Choroid plexus epithelial cell (primary cell): Measurements from ENCODE around the gene ESPN.
A peak's percentile ranks its signal among the peaks of the same experiment; 100 is the strongest.
"Not testable (repeated sequence)": the region's sequence is repeated elsewhere in the genome, so short reads cannot be mapped to it uniquely, and the experiment has no call there.

Source experiments
- DNase-seq: peaks from one replicate; pipeline ENCODE4 v3.0.0-alpha.2; 2010; ENCODE audit warnings: low read depth
- H3K4me3 ChIP-seq: 2 replicates; pipeline ENCODE4 v1.5.1; 2011; ENCODE audit warnings: low read depth, mild to moderate bottlenecking, control low read depth, low read length, moderate library complexity
- CTCF ChIP-seq: conservative IDR thresholded peaks from 2 replicates; pipeline ENCODE4 v1.5.1; 2011; ENCODE audit warnings: low read depth, mild to moderate bottlenecking, control low read depth, inconsistent platforms, low read length, moderate library complexity

ESPN gene

GRCh38 chr1:6434186-6434585 lies 9.6 kb downstream of the ESPN start:
- H3K4me3 ChIP-seq, result no peak overlapping the region
- TF ChIP-seq CTCF, result no peak
- no peak for DNase-seq

GRCh38 chr1:6435129-6435528 lies 10.6 kb downstream of the ESPN start:
- TF ChIP-seq CTCF, result no peak
- DNase-seq, result no peak
- no peak overlapping the region for H3K4me3 ChIP-seq

GRCh38 chr1:6435547-6435946 lies 11.0 kb downstream of the ESPN start:
- no peak for DNase-seq
- TF ChIP-seq CTCF, result no peak
- no peak overlapping the region for H3K4me3 ChIP-seq

- DNase-seq, H3K4me3 ChIP-seq: not testable (repeated sequence)
Observed at GRCh38 chr1:6436277-6436676, 11.7 kb downstream of the ESPN start.

GRCh38 chr1:6437012-6437700 lies 12.6 kb downstream of the ESPN start:
- not testable (repeated sequence) for H3K4me3 ChIP-seq, DNase-seq

GRCh38 chr1:6438047-6438525 lies 13.5 kb downstream of the ESPN start:
- peak; percentile 59 for DNase-seq
- TF ChIP-seq CTCF, result peak; percentile 89
- H3K4me3 ChIP-seq, result no peak overlapping the region

- no peak for TF ChIP-seq CTCF
- no peak overlapping the region for H3K4me3 ChIP-seq
- no peak for DNase-seq
Observed at GRCh38 chr1:6440198-6441126, 15.9 kb downstream of the ESPN start.

- H3K4me3 ChIP-seq, result no peak overlapping the region
- DNase-seq, result no peak
- TF ChIP-seq CTCF, result no peak
Observed at GRCh38 chr1:6441586-6441985, 17.0 kb downstream of the ESPN start.
